GM18951 (cell line): ENCODE data around the gene TFDP1.

Experiments used
- POLR2A ChIP-seq: IDR thresholded peaks from 4 replicates; pipeline ENCODE4 v1.6.1; 2011; ENCODE audit warnings: mild to moderate bottlenecking; ENCODE audit not compliant: insufficient read length, insufficient read depth; ENCODE audit errors: extremely low read depth
- in situ Hi-C: fragments of 300-500 bp; cut with MboI; formaldehyde crosslinking; loops from one replicate; pipeline ENCODE4 v1.12.0; 2022; ENCODE audit warnings: low sequenced_read_pairs, mixed read lengths, inconsistent platforms; ENCODE audit not compliant: unreplicated experiment

Gene TFDP1

GRCh38 chr13:113584205-113584869 lies at the start of gene TFDP1:
TFDP1 (plus strand) TSS chr13:113584753; CDS start chr13:113585838, 1,085 bp downstream.
- peak; percentile 88 for TF ChIP-seq POLR2A
- in situ Hi-C loops, result no loop called here

GRCh38 chr13:113535381-113535781 lies 49.2 kb upstream of the TFDP1 start:
- in situ Hi-C loops, result no loop called here
- no peak for TF ChIP-seq POLR2A

GRCh38 chr13:113536461-113537110 lies 48.0 kb upstream of the TFDP1 start:
- in situ Hi-C loops, result no loop called here
- no peak for TF ChIP-seq POLR2A

DNA sequence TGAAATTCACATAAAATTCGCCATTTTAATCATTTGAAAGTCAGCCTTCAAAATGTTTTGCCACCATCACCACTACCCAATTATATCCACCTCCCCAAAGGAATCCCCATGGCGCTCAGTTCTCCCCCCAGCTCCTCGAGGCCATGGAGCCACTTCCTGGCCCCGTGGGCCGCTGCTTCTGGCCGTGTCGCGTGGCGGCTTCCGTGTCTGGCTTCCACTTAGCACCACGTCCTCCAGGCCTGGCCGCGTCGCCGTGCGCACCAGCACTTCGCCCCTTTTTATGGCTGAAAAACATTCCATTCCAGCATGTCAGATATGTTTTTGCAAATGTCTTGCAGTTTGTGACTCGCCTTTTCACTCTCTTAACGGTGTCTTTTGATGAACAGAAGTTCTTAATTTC lies 47.3 kb upstream of the TFDP1 start:
- no peak for TF ChIP-seq POLR2A
- in situ Hi-C loops, result no loop called here

GRCh38 chr13:113537909-113538688 lies 46.5 kb upstream of the TFDP1 start:
- in situ Hi-C loops, result no loop called here
- no peak for TF ChIP-seq POLR2A

GRCh38 chr13:113538689-113539058 lies 45.9 kb upstream of the TFDP1 start:
- no peak for TF ChIP-seq POLR2A
- in situ Hi-C loops, result no loop called here

- in situ Hi-C loops, result no loop called here
- TF ChIP-seq POLR2A, result no peak
Measured at GRCh38 chr13:113539176-113539575, 45.4 kb upstream of the TFDP1 start.

GRCh38 chr13:113539822-113540221 lies 44.7 kb upstream of the TFDP1 start:
- TF ChIP-seq POLR2A, result no peak
- in situ Hi-C loops, result no loop called here

GRCh38 chr13:113540523-113540922 lies 44.0 kb upstream of the TFDP1 start:
- in situ Hi-C loops, result no loop called here
- no peak for TF ChIP-seq POLR2A

DNA sequence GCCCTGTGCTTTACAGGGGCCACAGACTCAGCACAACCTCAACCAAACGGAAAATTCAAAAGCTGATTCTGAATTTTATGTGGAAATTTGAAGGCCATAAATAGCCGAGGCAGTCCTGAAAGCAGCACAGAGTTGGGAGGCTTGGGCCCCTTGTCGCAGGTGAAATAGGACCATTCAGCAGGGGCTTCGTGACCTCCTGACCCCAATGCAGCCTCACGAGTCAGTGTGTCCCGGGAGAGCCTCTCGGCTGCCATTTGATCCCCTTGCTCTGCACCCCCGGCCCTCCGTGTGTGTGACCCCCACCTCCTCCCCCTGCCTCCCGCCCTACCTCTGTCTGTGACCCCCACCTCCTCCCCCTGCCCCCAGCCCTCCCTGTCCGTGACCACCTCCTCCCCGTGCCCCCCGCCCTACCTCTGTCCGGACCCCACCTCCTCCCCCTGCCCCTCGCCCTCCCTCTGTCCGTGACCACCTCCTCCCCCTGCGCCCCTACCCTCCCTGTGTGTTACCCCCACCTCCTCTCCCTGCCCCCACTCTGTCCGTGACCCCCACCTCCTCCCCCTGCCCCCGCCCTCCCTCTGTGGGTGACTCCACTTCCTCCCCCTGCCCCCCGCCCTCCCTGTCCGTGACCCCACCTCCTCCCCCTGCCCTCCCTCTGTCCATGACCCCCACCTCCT lies 41.7 kb upstream of the TFDP1 start:
- TF ChIP-seq POLR2A, result no peak
- in situ Hi-C loops, result no loop called here

- no peak for TF ChIP-seq POLR2A
- in situ Hi-C loops, result no loop called here
Measured at GRCh38 chr13:113544071-113544891, 40.3 kb upstream of the TFDP1 start.

GRCh38 chr13:113544896-113545295 lies 39.7 kb upstream of the TFDP1 start:
- in situ Hi-C loops, result no loop called here
- no peak for TF ChIP-seq POLR2A
